Retina (tissue), 1 donor: ENCODE data around the gene BTBD7.
A peak's percentile ranks its signal among the peaks of the same experiment; 100 is the strongest.
"Not testable (repeated sequence)": the region's sequence is repeated elsewhere in the genome, so short reads cannot be mapped to it uniquely, and the experiment has no call there.

ENCODE experiments used
- DNase-seq: peaks from one replicate; pipeline ENCODE4 v3.0.0-alpha.2; 2016

BTBD7 gene

GRCh38 chr14:93245764-93246420, 86.9 kb downstream of the BTBD7 start:
- no peak for DNase-seq

DNA sequence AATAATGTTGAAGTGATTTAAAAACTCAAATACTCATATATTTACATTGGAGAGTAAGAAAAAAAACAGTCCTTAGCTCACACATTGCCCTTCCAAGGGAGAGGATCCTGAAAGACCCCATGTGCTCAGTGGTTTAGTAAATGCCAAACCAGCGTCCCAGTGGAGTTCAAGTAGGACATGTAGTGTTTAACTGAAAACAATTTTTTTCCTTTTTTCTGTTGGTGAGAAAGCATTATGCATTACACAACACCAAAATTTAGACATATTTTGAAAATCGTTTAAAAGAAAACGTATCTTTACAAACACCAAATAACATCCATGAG, 92.2 kb downstream of the BTBD7 start:
- DNase-seq, result no peak

DNA sequence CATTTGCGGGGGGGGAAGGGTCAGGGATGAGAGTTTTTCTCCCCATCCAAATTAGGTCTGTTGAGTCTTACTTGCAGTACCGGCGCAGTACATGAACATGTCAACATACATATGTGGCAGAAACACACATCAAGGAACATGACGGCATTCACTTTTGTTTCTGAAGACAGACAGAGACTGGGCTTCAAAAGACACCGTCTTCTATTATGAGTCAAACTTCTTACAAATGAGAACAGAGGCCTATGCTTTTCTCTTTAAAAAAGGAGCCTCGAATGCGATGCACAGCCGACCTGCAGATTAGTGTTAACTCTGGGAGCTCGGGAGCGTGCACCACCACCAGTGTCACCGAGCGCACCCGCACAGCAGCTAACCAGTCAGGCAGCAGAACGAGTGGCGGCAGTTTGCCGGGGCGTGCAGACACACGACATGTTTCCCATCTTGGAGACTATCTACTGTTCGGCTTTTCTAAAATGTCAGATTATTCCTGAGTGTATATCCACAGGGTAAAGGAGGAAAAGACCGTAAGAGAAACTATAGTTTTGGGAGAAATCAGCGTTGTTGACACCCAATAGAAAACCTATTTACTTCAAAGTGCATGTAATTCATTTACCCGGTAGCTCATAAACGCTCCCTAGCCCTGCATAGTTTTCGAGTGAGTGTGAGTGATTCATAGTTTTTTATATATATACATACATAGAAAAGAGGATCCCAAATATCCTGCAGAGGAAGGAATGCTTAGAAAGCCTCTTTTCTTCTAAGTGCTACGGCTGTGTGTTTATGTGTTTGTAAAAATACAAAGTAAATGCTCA, 92.8 kb downstream of the BTBD7 start:
- no peak for DNase-seq

DNA sequence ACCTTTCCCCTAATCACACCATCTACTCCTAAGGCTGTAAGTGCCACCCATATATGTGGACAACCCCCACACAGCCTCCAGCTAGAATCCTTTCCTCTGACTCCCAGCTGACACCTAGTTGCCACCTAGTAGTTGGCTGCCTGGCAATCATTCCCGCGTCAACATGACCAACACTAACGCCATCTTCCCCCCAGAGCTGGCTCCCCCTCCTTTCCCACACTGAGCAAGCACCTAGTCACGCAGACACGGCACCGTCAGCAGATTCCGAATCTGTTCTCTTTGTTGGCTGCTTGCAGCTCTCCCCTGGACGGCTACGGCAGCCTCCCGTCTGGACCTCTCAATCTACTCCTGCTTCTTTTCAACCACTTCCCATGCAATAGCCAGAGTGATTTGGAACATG, 98.0 kb downstream of the BTBD7 start:
- no peak for DNase-seq

GRCh38 chr14:93233078-93233477, 99.8 kb downstream of the BTBD7 start:
- DNase-seq, result not testable (repeated sequence)

DNA sequence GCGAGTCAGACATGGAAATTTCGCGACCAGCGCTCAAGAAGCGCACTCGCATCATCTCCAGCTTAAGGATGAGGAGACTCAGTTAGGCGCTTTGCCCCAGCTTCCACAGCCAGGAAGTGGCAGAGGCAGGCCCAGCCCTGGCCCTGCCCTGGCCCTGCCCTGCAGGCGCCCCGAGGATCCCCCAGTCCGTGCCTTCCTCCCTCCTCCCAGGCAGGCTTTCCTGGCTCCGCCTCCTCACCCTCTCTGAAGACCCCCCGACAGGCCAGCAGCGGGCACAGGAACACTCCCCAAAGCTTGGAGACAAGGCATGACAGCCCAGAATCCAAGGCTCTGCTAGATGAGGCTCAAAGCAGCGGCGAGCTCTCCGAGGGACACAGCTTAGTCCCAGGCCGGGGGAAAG, 100.7 kb downstream of the BTBD7 start:
- DNase-seq, result no peak

- DNase-seq, result peak; percentile 70
These were observed 101.5 kb downstream of the BTBD7 start for GRCh38 chr14:93231129-93231979.

DNA sequence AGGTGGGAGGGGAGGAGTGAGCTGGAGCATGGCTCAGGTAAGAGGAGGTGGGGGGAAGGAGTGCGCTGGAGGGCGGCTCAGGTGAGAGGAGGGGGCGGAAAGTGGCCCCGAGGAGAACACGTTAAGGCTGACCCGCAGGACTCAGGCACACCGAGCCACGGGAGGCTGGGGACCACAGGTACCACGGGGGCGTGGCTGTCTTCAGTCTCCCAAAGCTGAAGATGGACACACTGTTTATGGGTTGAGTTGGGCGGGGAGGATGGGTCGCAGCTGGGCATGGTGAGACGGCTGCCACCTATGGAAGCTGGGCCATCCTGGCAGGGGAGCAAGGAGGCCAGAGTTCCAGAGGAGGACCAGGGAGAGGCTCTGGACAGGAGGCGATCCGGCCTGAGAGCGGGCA, 102.3 kb downstream of the BTBD7 start:
- DNase-seq, result no peak

DNA sequence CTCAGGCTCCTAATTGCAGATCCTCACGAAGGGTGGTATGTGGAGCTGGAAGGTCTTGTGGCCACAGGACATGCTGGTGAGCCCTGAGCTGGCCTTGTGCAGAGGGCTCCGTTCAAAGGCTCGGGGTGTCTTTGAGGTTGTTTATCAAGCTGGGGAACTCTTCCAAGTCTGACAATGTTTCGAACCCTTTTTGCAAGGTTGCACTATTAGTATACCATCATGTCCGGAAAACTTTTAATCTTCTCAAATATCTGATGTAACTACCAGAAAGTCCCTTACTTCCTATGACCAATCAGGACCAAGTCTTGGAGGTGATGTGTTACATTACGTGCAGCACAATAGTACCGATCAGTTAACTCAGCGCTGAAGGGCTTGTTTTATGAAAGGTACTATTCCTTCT, 104.3 kb downstream of the BTBD7 start:
- DNase-seq, result no peak

DNA sequence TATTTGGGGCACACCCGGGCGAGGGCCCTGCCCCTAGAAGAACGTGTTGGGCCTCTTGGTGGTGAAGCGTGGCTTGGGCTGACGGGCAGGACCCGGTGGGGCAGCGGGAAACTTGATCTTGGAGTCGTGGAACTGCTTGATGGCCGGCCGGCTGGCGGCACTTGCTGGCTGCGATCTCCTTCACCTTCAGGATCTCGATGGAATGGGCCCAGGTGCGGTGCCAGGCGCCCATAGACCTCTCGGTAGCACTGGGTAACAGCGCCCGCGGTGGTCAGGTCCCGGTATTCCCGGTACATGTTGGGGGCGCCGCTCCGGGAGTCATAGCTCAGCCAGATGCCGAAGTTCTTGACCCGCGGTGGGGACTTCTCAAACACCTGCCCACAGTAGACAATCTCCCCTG, 109.3 kb downstream of the BTBD7 start:
- DNase-seq, result no peak

- no peak for DNase-seq
These were observed 112.3 kb downstream of the BTBD7 start for GRCh38 chr14:93220509-93220908.

- no peak for DNase-seq
These were observed 113.6 kb downstream of the BTBD7 start for GRCh38 chr14:93219103-93219726.

GRCh38 chr14:93214598-93214997, 118.2 kb downstream of the BTBD7 start:
- DNase-seq, result no peak

DNA sequence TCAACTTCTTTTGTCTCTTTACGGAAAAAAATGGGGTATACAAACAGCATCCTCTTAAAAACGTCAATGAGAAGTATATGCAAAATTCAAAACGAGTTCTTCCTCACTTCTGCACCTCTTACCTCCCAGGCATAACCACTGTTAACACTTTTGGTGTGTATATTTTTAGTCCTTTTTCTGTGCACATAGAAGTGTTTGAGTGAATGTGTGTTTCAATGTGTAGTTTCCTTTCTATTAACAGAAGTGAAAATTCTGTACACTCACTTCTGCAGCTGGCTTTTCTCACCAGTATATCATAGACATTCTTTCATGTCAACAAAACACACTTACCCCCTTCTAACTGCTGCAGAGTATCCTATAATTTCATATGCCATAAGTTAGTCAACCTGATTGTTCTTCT, 120.4 kb downstream of the BTBD7 start:
- DNase-seq, result no peak

DNA sequence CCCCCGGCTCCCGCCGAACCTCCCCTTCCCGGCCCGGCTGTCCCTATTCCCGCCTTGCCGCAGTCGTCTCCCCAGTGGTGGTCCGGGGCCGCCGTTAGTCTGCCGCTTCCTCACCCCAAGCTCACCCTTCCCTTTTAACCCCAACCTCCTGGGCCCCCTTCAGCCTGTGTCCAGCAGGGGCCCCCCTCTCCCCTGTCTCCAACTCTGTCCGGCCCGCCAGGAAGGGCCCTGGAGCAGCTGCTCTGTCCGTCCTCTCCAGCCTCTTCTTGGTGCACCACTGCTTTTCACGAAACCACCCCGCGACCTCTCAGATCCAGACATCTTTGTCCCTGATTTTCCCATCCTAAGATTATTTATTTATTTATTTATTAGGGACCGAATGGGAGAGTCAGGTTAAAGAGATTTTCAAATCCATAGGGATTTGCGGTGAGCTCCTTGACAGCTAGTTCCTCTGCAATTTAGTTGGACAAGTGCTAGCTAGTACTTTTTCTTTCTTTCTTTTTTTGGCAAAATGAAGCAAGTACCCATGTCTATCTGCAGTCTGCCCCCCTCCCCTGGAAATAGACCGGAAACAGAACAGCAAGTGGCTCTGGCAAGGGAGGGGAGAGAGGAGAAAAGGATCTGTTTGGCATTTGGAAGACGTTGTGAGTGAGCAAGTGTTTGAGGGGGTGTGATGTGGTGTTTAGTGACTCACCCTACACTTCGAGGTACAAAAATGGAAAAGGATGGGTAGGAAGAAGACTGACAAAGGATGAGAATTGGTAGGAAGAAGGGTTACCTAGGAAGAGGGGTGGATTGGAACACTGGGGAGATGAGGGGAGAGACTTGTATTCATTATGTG, 125.1 kb downstream of the BTBD7 start:
- no peak for DNase-seq

DNA sequence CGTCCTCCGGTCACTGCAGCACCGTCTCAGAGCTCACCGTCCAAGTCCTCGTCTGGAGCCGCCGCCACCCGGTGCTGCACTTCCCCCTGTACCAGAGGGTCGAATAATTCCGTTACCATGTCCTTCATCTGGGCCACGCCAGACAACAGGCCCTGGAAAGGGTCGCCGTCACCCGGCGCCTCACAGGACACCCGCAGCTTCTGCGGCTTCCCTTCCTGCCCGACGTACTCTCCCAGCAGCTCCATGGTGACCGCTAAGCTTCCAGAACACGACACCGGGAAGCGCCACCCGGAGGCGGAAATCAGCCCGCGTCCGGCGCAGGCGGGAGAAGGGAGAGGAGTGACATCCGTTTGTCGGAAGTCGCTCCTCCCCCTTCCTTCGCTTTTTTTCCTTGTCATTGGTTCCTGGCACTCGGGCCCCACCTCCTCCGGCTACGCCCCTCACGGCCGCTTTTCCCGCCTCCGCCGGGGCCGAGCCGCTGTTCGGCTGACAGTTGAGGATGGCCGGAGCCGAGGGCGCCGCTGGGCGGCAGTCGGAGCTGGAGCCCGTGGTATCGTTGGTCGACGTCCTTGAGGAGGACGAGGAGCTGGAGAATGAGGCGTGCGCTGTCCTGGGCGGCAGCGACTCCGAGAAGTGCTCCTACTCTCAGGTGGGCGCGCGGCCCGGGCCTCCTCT, 125.9 kb downstream of the BTBD7 start, which contains the start of the genes GON7 and UBR7:
GON7 (minus strand) TSS at position 273 of the 675 bp plus-strand sequence; CDS start at position 245, 28 bp downstream.
UBR7 (plus strand) TSS at position 464 of the 675 bp plus-strand sequence; CDS start at position 500, 36 bp downstream.
- peak; percentile 97 for DNase-seq

DNA sequence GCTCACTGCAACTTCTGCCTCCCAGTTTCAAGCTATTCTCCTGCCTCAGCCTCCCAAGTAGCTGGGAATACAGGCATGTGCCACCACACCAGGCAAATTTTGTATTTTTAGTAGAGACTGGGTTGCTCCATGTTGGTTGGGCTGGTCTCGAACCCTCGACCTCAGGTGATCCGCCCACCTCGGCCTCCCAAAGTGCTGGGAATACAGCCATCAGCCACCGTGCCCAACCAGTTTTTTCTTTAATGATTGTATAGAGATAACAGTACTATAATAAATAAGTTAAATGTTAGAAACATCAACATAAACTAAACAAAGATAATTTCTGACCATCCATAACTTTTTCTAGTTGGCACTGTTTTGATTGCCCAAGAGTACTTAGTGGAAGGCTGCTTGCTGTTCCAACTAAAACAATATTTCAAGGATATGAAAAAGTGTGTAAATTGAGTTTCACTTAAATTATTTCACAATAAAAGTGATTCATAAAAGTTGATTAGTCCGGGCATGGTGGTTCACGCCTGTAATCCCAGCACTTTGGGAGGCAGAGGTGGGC, 131.6 kb downstream of the BTBD7 start:
- no peak for DNase-seq

GRCh38 chr14:93200553-93200952, 132.3 kb downstream of the BTBD7 start:
- DNase-seq, result no peak

GRCh38 chr14:93199031-93199430, 133.8 kb downstream of the BTBD7 start:
- DNase-seq, result no peak

- DNase-seq, result no peak
These were observed 137.4 kb downstream of the BTBD7 start for GRCh38 chr14:93195316-93195999.
